Thoracic aorta (tissue), 2 donors: ENCODE results near the gene PANX2. TPM values are rescaled to one million over a fixed set of nuclear protein-coding genes. Genes with fewer than 3 reads are reported as not detected.

Source experiments
- ATAC-seq: fragments of 150-250 bp; one replicate; pipeline ENCODE4 v1.8.0; 2017; ENCODE audit warnings: low read depth; ENCODE audit not compliant: insufficient number of reproducible peaks, low FRiP score
- DNase-seq: peaks from one replicate; pipeline ENCODE4 v3.0.0-alpha.2; 2020; ENCODE audit warnings: low spot score
- H3K27ac ChIP-seq, 2 donors: fragments of 200-600 bp; sonication (generic); 1 replicate in 1 of 2; 2 replicates in 1 of 2; pipeline ENCODE4 v1.5.1; 2016; ENCODE audit warnings: mild to moderate bottlenecking in 2 of 2, moderate library complexity in 2 of 2
- H3K27me3 ChIP-seq: fragments of 200-600 bp; sonication (generic); replicated peaks from 2 replicates; pipeline ENCODE4 v1.6.0; 2016; ENCODE audit warnings: mild to moderate bottlenecking; ENCODE audit not compliant: insufficient read depth
- H3K36me3 ChIP-seq: fragments of 200-600 bp; sonication (generic); one replicate; pipeline ENCODE4 v1.5.1; 2016
- H3K4me1 ChIP-seq, 2 donors: fragments of 200-600 bp; sonication (generic); 1 replicate in 1 of 2; 2 replicates in 1 of 2; pipeline versions ENCODE4 v1.5.1 to v1.6.0; 2016; ENCODE audit warnings: low read depth in 2 of 2, mild to moderate bottlenecking in 1 of 2; ENCODE audit not compliant: control insufficient read depth in 1 of 2
- H3K4me3 ChIP-seq: fragments of 200-600 bp; sonication (generic); 2 replicates; pipeline ENCODE4 v1.5.1; 2016; ENCODE audit warnings: mild to moderate bottlenecking
- H3K9me3 ChIP-seq: fragments of 200-600 bp; sonication (generic); 2 replicates; pipeline ENCODE4 v1.5.1; 2016
- total RNA-seq, 2 donors: library from RNA; depleted of rRNA; stranded (reverse); fragments of >200 nt; gene quantifications; one replicate each; pipeline versions ENCODE4 v1.1.0 to v1.2.3, GENCODE V29; 2016
- TF ChIP-seq, protein P1 (sequence below): fragments of 200-600 bp; sonication (generic); IDR thresholded peaks from one replicate; pipeline ENCODE4 v1.5.1; 2019; ENCODE audit warnings: antibody characterized with exemption

The PANX2 gene
- total RNA-seq, 2 donors from 2014 or later: 2.5 to 4.1 TPM

DNA sequence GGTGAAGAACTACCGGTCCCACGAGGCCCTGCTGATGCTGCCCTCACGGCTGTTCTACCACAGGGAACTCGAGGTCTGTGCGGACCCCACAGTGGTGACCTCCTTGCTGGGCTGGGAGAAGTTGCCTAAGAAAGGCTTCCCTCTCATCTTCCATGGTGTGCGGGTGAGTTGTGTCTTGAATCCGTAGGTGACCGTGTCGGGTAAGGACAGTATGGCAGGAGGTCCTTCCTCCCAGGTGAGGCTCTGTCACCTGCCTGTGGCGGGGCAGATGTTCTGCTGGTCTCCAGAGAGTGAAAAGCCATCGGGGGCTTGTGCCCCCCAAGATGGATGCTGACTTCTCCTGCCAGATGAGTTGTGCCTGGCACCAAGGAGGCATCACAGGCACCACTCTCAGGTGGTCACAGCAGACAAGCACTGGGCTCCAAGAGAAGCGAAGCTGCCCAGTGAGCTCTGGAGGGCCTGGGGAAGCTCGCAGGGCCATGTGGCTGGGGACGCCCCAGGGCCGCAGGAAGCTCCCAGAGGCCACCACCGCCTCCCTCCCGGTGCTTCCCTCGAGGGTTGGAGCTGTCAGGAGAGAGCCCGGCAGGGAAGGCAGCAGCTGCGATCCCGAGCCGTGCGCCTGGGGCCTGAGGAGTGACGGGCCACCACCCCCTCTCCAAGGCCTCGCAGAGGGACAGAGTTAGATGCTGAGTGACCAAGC is 17.3 kb upstream of the PANX2 start:
- no peaks in the 10 kb centered on the region for H3K27me3 ChIP-seq
- H3K9me3 ChIP-seq: no peaks in the 10 kb centered on the region
- H3K4me1 ChIP-seq: no peaks in the 10 kb centered on the region
- DNase-seq: no peak
- no peak overlapping the region for H3K4me3 ChIP-seq
- no peaks in the 10 kb centered on the region for H3K36me3 ChIP-seq
- no peak for ATAC-seq
- no peak overlapping the region for H3K27ac ChIP-seq
- TF ChIP-seq, protein P1, sequence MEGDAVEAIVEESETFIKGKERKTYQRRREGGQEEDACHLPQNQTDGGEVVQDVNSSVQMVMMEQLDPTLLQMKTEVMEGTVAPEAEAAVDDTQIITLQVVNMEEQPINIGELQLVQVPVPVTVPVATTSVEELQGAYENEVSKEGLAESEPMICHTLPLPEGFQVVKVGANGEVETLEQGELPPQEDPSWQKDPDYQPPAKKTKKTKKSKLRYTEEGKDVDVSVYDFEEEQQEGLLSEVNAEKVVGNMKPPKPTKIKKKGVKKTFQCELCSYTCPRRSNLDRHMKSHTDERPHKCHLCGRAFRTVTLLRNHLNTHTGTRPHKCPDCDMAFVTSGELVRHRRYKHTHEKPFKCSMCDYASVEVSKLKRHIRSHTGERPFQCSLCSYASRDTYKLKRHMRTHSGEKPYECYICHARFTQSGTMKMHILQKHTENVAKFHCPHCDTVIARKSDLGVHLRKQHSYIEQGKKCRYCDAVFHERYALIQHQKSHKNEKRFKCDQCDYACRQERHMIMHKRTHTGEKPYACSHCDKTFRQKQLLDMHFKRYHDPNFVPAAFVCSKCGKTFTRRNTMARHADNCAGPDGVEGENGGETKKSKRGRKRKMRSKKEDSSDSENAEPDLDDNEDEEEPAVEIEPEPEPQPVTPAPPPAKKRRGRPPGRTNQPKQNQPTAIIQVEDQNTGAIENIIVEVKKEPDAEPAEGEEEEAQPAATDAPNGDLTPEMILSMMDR: no peak

DNA sequence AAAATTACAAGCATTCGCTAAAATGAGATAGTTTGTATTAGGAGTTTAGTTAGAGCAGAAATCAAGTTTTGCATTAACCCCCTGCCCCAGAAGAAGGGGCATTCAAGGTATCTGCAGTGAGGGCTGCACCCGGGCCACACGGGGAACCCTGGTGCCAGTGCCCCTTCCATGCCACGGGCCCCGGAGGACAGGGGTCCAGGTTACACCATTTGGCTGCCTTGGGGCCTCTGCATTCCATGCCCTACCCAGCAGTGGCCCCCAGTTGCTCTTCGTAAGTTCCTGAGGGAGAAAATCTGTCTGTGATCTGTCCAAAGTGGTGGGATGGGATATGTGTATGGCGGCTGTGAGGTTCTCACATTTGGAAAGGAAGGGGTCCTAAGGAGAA is 16.8 kb upstream of the PANX2 start:
- Histone ChIP-seq H3K36me3 (no peaks in the 10 kb centered on the region), H3K4me3 (no peak overlapping the region), H3K4me1 (no peaks in the 10 kb centered on the region), H3K27ac (no peak overlapping the region), H3K27me3 (no peaks in the 10 kb centered on the region), H3K9me3 (no peaks in the 10 kb centered on the region)
- ATAC-seq: no peak
- TF ChIP-seq, protein P1: no peak
- no peak for DNase-seq

DNA sequence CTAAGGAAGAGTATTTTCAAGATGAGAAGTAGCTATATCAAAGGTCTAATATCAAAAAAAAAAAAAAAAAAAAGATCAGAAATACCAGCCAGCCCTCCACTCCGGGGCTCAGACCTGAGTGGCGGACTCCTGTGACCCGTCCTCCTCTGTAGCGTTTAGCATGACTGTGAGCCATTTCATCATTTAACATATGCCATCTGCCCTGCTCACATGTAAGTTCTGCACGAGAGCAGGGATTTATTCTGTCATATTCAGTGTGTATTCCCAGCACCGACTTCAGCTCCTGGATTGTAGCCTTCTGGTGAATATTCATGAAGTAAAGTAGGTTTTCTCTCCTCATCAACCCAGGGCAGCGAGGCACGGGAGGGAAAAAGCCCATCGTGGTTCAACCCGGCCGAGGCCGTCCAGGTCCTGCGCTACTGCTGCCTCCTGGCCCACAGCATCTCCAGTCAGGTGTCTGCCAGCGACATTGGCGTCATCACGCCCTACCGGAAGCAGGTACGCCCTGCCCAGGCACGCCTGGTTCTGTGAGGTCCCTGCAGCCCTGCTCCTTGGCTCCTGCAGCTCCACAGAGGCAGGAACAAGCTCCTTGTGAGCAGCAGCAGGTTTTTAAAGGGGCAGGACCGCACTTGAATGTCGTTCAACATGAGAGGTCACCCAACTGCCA is 12.7 kb upstream of the PANX2 start:
- DNase-seq (no peak), ATAC-seq (no peak)
- no peaks in the 10 kb centered on the region for H3K9me3 ChIP-seq
- TF ChIP-seq, protein P1: no peak
- no peaks in the 10 kb centered on the region for H3K36me3 ChIP-seq
- H3K27me3 ChIP-seq: no peaks in the 10 kb centered on the region
- H3K27ac ChIP-seq: no peak overlapping the region
- H3K4me1 ChIP-seq: no peaks in the 10 kb centered on the region
- no peak overlapping the region for H3K4me3 ChIP-seq

DNA sequence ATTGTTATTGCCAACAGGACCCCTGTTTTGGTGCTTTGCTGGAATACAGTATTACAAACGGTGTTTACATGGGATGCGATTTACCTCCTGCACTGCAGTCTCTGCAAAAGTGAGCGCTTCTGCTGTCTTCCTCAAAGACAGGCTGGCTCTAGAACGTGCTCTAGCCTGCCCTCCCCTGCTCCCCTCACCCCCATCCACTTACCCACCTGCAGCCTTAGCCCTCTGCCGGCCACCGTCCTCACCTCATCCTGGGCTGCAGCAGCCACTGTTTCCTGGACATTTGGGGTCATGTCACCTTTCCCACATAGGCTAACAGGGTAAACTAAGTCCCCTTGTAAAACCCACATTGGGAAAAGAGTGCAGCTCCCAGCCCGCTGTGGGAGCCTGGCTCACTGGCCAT is 9.6 kb upstream of the PANX2 start:
- Histone ChIP-seq H3K4me3 (no peak overlapping the region), H3K27ac (no peak overlapping the region), H3K36me3 (no peaks in the 10 kb centered on the region), H3K9me3 (no peaks in the 10 kb centered on the region), H3K4me1 (no peaks in the 10 kb centered on the region), H3K27me3 (no peaks in the 10 kb centered on the region)
- no peak for DNase-seq
- TF ChIP-seq, protein P1: no peak
- no peak for ATAC-seq

DNA sequence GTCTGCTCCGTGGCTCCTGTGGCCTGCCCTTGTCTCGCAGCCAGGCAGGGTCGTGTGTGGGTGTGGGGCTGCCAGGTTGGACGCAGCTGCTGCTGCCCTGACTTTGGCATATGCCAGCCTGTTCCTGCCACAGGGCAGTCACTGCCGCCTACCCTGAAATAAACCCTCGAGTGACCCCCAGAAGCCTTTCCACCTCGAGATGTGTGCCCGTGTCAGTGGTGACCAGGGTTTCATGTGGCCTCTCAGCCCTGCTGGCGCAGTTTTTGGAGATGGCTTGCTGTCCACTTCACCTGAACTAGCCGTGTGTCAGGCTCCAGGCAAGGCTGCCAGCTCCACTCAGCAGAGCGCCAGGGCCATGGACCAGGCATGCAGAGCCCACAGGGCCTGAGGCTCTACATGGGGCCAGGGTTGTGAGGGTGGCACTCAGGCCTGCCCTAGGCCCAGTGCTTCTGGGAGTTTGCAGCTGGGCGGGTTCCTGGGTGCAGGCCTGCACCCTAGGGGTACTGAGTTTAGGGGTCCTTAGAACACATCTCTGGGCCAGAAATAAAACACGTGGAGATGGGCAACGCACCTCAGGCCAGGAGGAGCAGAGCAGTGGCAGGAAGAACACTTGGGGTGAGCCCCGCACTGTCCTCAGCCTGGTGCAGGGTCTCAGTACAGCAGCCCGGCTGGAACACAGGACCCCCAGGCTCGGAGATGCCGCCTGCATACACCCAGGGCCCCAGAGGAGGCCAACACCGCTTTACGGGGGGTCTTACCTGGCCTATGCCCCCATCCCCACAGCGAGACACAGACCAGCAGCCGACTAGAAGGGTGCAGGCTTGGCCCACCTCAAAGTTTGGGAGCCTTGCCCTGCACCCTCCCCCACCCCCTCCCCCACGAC is 8.8 kb upstream of the PANX2 start:
- Histone ChIP-seq H3K9me3 (no peaks in the 10 kb centered on the region), H3K4me1 (no peaks in the 10 kb centered on the region), H3K27ac (no peak overlapping the region), H3K36me3 (no peaks in the 10 kb centered on the region), H3K4me3 (no peak overlapping the region), H3K27me3 (no peaks in the 10 kb centered on the region)
- ATAC-seq (no peak), DNase-seq (no peak)
- TF ChIP-seq, protein P1: no peak
